Measurements from ENCODE around the gene SASS6.

GRCh38 chr1:100037927-100038659 is 94.6 kb downstream of the SASS6 start:
- TF ChIP-seq POLR2A (IDR thresholded peaks at IDR 0.05; ENCODE audit: low read depth, low read length): peak; percentile 97
- TF ChIP-seq TAF1 (IDR thresholded peaks at IDR 0.05; ENCODE audit: borderline replicate concordance, low read depth, low read length): peak; percentile 96
